HCT116 (cell line): ENCODE results near the gene ADAR. TPM values are rescaled to one million over a fixed set of nuclear protein-coding genes. Genes with fewer than 3 reads are reported as not detected.

ENCODE experiments used
- ATAC-seq: fragments of 200-7000 bp; cut with Tn5 transposase; 2 replicates; pipeline ENCODE4 v1.9.1; 2020; ENCODE audit warnings: mild to moderate bottlenecking, moderate library complexity
- BruUV-seq: library from RNA; stranded (reverse); fragments of 400-500 nt; replicated peaks from 2 replicates; lab custom pipeline; 2021; lab: Mats Ljungman, UMichigan
- CTCF ChIA-PET: fragments of 300-600 bp; sonication (Branson Sonifier 250); formaldehyde crosslinking; loops from one replicate; lab custom pipeline; 2021; ENCODE audit warnings: antibody characterized with exemption; lab: Charles Lee
- POLR2A ChIA-PET: fragments of 300-600, 350-600 bp; sonication (Branson Sonifier 250); formaldehyde crosslinking; loops from one replicate; lab custom pipeline; 2021; ENCODE audit warnings: antibody characterized with exemption; lab: Charles Lee
- RAD21 ChIA-PET, 2 experiments: fragments of 300-600 bp; sonication (Branson Sonifier 250); formaldehyde crosslinking; loops; one replicate each; lab custom pipeline; 2023; ENCODE audit warnings: low total read pairs in 2 of 2; ENCODE audit not compliant: uncharacterized antibody in 2 of 2, unreplicated experiment in 2 of 2, low non-redundant PET in 1 of 2; lab: Charles Lee
- DNase-seq: peaks from one replicate; pipeline ENCODE4 v3.0.0-alpha.2; 2010; ENCODE audit warnings: low read depth, low spot score
- H2AFZ ChIP-seq: fragments of 200-600 bp; shearing (Covaris generic), sonication (generic); 2 replicates; pipeline ENCODE4 v1.6.1; 2017; ENCODE audit warnings: low read depth, mixed run types, mixed read lengths, antibody characterized with exemption, low read length; ENCODE audit not compliant: poor library complexity, severe bottlenecking
- H3K27ac ChIP-seq: 2 replicates; pipeline ENCODE4 v1.5.1; 2012; ENCODE audit warnings: low read depth, low read length
- H3K27me3 ChIP-seq: fragments of 200-600 bp; sonication (generic); 2 replicates; pipeline ENCODE4 v1.6.1; 2016; ENCODE audit warnings: mixed run types, low read length, mixed read lengths; ENCODE audit not compliant: insufficient read depth
- H3K36me3 ChIP-seq, 2 experiments: fragments of 200-500 bp in 1 of 2; fragments of 200-600 bp in 1 of 2; sonication (Bioruptor generic) in 1 of 2; sonication (generic) in 1 of 2; 2 replicates each; pipeline versions ENCODE4 v1.5.1 to v1.6.1; 2014 to 2016; ENCODE audit warnings: low read length in 2 of 2, inconsistent platforms in 1 of 2, mixed read lengths in 1 of 2, mixed run types in 1 of 2; ENCODE audit not compliant: insufficient read depth in 2 of 2, control insufficient read depth in 1 of 2
- H3K4me1 ChIP-seq, 2 experiments: fragments of 200-600 bp in 1 of 2; sonication (generic) in 1 of 2; 2 replicates each; pipeline versions ENCODE4 v1.5.1 to v1.6.1; 2012 to 2017; ENCODE audit warnings: low read length in 2 of 2, inconsistent platforms in 1 of 2, mild to moderate bottlenecking in 1 of 2, mixed read lengths in 1 of 2, mixed run types in 1 of 2, moderate library complexity in 1 of 2; ENCODE audit not compliant: insufficient read depth in 2 of 2, control insufficient read depth in 1 of 2
- H3K4me2 ChIP-seq: fragments of 200-600 bp; sonication (generic); 2 replicates; pipeline ENCODE4 v1.6.1; 2017; ENCODE audit warnings: mixed run types, low read length, mixed read lengths
- H3K4me3 ChIP-seq, 2 experiments: fragments of 200-600 bp in 1 of 2; sonication (generic) in 1 of 2; replicated peaks in 1 of 2; 2 replicates each; pipeline ENCODE4 v1.5.1; 2011 to 2016; ENCODE audit warnings: low read length in 2 of 2, control low read depth in 1 of 2, low read depth in 1 of 2, mild to moderate bottlenecking in 1 of 2, mixed read lengths in 1 of 2, mixed run types in 1 of 2
- H3K79me2 ChIP-seq: fragments of 200-600 bp; sonication (generic); 2 replicates; pipeline ENCODE4 v1.6.1; 2017; ENCODE audit warnings: mild to moderate bottlenecking, mixed run types, low read length, moderate library complexity, mixed read lengths; ENCODE audit not compliant: insufficient read depth
- H3K9ac ChIP-seq: fragments of 200-600 bp; sonication (generic); 2 replicates; pipeline ENCODE4 v1.6.1; 2016; ENCODE audit warnings: low read length, mixed read lengths
- H3K9me2 ChIP-seq: fragments of 200-600 bp; sonication (generic), shearing (Covaris generic); 2 replicates; pipeline ENCODE4 v1.6.1; 2017; ENCODE audit warnings: mixed run types, mild to moderate bottlenecking, moderate library complexity; ENCODE audit not compliant: insufficient read depth
- H3K9me3 ChIP-seq, 2 experiments: fragments of 200-500 bp in 1 of 2; fragments of 200-600 bp in 1 of 2; sonication (Bioruptor generic) in 1 of 2; sonication (generic) in 1 of 2; 2 replicates each; pipeline ENCODE4 v1.6.1; 2014 to 2017; ENCODE audit warnings: low read length in 2 of 2, mixed read lengths in 2 of 2, inconsistent platforms in 1 of 2, low read depth in 1 of 2, mild to moderate bottlenecking in 1 of 2, mixed run types in 1 of 2, moderate library complexity in 1 of 2; ENCODE audit not compliant: control insufficient read depth in 1 of 2, insufficient read depth in 1 of 2
- H4K20me1 ChIP-seq: fragments of 200-600 bp; sonication (generic), shearing (Covaris generic); 2 replicates; pipeline ENCODE4 v1.6.1; 2017; ENCODE audit warnings: mixed run types, mild to moderate bottlenecking, moderate library complexity; ENCODE audit not compliant: insufficient read depth
- CBX3 ChIP-seq: IDR thresholded peaks from 2 replicates; pipeline ENCODE4 v1.6.1; 2012; ENCODE audit warnings: low read depth
- CEBPB ChIP-seq: IDR thresholded peaks from 2 replicates; pipeline ENCODE4 v1.6.1; 2012; ENCODE audit warnings: low read depth
- EGR1 ChIP-seq: IDR thresholded peaks from 2 replicates; pipeline ENCODE4 v1.6.1; 2012; ENCODE audit warnings: low read depth
- JUND ChIP-seq: IDR thresholded peaks from 2 replicates; pipeline ENCODE4 v1.6.1; 2012
- POLR2A ChIP-seq: IDR thresholded peaks from 2 replicates; pipeline ENCODE4 v1.7.0; 2011; ENCODE audit warnings: borderline replicate concordance; ENCODE audit not compliant: insufficient read depth, insufficient read length; ENCODE audit errors: extremely low read depth
- POLR2AphosphoS5 ChIP-seq: IDR thresholded peaks from 2 replicates; pipeline ENCODE4 v1.6.1; 2011; ENCODE audit warnings: mild to moderate bottlenecking, low read depth, low read length, moderate library complexity
- RAD21 ChIP-seq: IDR thresholded peaks from 2 replicates; pipeline ENCODE4 v1.6.1; 2012; ENCODE audit warnings: low read depth, mild to moderate bottlenecking
- SRF ChIP-seq: IDR thresholded peaks from 2 replicates; pipeline ENCODE4 v1.6.1; 2012; ENCODE audit warnings: low read depth
- YY1 ChIP-seq: IDR thresholded peaks from 2 replicates; pipeline ENCODE4 v1.6.1; 2011; ENCODE audit warnings: low read length, low read depth, moderate library complexity, mild to moderate bottlenecking; ENCODE audit not compliant: insufficient replicate concordance; ENCODE audit errors: extremely low read depth
- ZFX ChIP-seq: fragments of 450-650 bp; IDR thresholded peaks from 2 replicates; pipeline ENCODE4 v1.6.1; 2017
- ZNF274 ChIP-seq: fragments of 200-500 bp; sonication (Bioruptor generic); IDR thresholded peaks from 2 replicates; pipeline ENCODE4 v1.6.1; 2014; ENCODE audit warnings: mild to moderate bottlenecking, low read depth, low read length, inconsistent platforms
- intact Hi-C: fragments of 100-400 bp; cut with micrococcal nuclease; formaldehyde crosslinking; loops from 2 replicates; pipeline ENCODE4 v1.10.0; 2022
- total RNA-seq: library from RNA; stranded (reverse); gene quantifications from one replicate; pipeline ENCODE4 v1.2.1, GENCODE V29; 2021; ENCODE audit not compliant: unreplicated experiment
- TF ChIP-seq, protein P1 (sequence below): IDR thresholded peaks from 2 replicates; pipeline ENCODE4 v1.6.1; 2012; ENCODE audit warnings: low read depth
- TF ChIP-seq, protein P2 (sequence below): IDR thresholded peaks from 2 replicates; pipeline ENCODE4 v1.6.1; 2011; ENCODE audit warnings: mild to moderate bottlenecking, low read length, moderate library complexity; ENCODE audit not compliant: insufficient replicate concordance; ENCODE audit errors: extremely low read depth

Gene ADAR
- total RNA-seq, 1 experiment from 2014 or later = 169 TPM

DNA sequence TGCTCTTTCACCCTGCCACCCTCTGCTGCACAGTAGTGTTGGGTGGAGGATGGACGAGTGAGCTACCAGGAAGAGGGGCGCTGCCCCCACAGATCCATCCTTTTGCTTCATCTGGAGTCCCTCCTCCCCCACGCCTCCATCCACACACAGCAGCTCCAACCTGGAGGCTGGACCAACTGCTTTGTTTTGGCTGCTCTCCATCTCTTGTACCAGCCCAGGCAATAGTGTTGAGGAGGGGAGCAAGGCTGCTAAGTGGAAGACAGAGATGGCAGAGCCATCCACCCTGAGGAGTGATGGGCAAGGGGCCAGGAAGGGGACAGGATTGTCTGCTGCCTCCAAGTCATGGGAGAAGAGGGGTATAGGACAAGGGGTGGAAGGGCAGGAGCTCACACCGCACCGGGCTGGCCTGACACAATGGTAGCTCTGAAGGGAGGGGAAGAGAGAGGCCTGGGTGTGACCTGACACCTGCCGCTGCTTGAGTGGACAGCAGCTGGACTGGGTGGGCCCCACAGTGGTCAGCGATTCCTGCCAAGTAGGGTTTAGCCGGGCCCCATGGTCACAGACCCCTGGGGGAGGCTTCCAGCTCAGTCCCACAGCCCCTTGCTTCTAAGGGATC is 31.9 kb downstream of the ADAR start:
- ChIA-PET RAD21 (no interaction called here), POLR2A (no interaction called here), CTCF (interaction anchor here (1.9 kb wide), 1 partner anchor 16 kb away, joined by 5 read pairs; no protein-coding TSS in a partner anchor)
- Histone ChIP-seq H3K9ac (no peak overlapping the region), H3K4me2 (no peak overlapping the region), H3K79me2 (no peaks in the 10 kb centered on the region), H3K36me3 (peaks cover 13 to 23% of the 10 kb centered on the region in 2 experiments; a peak in 3 of 4 replicates), H3K9me2 (no peaks in the 10 kb centered on the region), H3K4me1 (no peaks in the 10 kb centered on the region), H3K4me3 (no peak overlapping the region), H4K20me1 (no peaks in the 10 kb centered on the region), H3K9me3 (no peaks in the 10 kb centered on the region), H3K27me3 (no peaks in the 10 kb centered on the region), H2AFZ (no peak overlapping the region), H3K27ac (no peak overlapping the region)
- no peak for TF ChIP-seq ZNF274
- 0 out of 2 replicates have a peak, but pooled peaks have one; percentile 25 for TF ChIP-seq POLR2AphosphoS5
- no TSS peak for BruUV-seq
- DNase-seq (no peak), ATAC-seq (no peak)
- intact Hi-C loops = no loop called here

DNA sequence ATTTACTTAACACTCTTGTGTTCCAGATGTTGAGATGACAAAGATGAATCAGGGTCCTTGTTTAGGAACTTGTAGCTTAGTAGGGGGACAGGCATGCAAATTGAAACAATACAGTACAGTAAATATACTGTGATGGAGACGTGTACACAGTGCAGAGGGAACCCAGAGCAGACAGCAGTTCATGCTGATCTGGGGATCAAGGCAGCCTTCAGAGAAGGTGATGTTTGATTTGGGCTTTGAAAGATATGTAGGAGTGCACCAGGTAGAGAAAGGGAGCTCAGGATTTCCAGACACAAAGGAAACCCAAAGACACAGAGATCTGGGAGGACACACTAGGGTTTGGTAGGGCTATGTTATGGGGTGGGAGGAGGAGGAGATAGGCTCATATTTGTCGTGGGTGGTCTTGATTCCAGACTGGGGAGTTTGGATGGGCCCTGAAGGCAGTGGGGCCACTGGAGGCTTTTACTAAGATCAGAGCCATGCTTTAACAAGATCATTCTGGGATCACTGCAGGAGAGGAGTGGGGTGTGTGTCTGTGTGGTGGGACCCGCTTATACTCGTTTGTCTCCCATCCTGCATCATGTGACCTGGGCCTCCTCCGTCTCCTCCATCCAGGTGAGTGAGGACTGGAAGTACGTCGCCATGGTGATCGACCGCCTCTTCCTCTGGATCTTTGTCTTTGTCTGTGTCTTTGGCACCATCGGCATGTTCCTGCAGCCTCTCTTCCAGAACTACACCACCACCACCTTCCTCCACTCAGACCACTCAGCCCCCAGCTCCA is 32.6 kb downstream of the ADAR start:
- Histone ChIP-seq H3K27me3 (no peaks in the 10 kb centered on the region), H3K4me2 (no peak overlapping the region), H3K9ac (no peak overlapping the region), H3K27ac (no peak overlapping the region), H3K9me3 (no peaks in the 10 kb centered on the region), H3K36me3 (peaks cover 8 to 16% of the 10 kb centered on the region in 2 experiments; a peak in 3 of 4 replicates), H3K4me1 (no peaks in the 10 kb centered on the region), H3K79me2 (no peaks in the 10 kb centered on the region), H3K4me3 (no peak overlapping the region), H2AFZ (no peak overlapping the region), H3K9me2 (no peaks in the 10 kb centered on the region), H4K20me1 (no peaks in the 10 kb centered on the region)
- RAD21 ChIA-PET = no interaction called here
- CTCF ChIA-PET = interaction anchor here (1.9 kb wide), 1 partner anchor 16 kb away, joined by 5 read pairs; no protein-coding TSS in a partner anchor
- intact Hi-C loops = no loop called here
- DNase-seq (no peak), ATAC-seq (no peak)
- no TSS peak for BruUV-seq
- POLR2A ChIA-PET = no interaction called here
- TF ChIP-seq CEBPB (no peak), EGR1 (no peak), ZNF274 (no peak), SRF (no peak), POLR2AphosphoS5 (no peak; the same call in 1 of the 2 replicates), JUND (no peak), POLR2A (no peak), CBX3 (no peak), YY1 (no peak), ZFX (no peak), RAD21 (no peak)
- TF ChIP-seq, protein P1, sequence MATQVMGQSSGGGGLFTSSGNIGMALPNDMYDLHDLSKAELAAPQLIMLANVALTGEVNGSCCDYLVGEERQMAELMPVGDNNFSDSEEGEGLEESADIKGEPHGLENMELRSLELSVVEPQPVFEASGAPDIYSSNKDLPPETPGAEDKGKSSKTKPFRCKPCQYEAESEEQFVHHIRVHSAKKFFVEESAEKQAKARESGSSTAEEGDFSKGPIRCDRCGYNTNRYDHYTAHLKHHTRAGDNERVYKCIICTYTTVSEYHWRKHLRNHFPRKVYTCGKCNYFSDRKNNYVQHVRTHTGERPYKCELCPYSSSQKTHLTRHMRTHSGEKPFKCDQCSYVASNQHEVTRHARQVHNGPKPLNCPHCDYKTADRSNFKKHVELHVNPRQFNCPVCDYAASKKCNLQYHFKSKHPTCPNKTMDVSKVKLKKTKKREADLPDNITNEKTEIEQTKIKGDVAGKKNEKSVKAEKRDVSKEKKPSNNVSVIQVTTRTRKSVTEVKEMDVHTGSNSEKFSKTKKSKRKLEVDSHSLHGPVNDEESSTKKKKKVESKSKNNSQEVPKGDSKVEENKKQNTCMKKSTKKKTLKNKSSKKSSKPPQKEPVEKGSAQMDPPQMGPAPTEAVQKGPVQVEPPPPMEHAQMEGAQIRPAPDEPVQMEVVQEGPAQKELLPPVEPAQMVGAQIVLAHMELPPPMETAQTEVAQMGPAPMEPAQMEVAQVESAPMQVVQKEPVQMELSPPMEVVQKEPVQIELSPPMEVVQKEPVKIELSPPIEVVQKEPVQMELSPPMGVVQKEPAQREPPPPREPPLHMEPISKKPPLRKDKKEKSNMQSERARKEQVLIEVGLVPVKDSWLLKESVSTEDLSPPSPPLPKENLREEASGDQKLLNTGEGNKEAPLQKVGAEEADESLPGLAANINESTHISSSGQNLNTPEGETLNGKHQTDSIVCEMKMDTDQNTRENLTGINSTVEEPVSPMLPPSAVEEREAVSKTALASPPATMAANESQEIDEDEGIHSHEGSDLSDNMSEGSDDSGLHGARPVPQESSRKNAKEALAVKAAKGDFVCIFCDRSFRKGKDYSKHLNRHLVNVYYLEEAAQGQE = no peak
- TF ChIP-seq, protein P2, sequence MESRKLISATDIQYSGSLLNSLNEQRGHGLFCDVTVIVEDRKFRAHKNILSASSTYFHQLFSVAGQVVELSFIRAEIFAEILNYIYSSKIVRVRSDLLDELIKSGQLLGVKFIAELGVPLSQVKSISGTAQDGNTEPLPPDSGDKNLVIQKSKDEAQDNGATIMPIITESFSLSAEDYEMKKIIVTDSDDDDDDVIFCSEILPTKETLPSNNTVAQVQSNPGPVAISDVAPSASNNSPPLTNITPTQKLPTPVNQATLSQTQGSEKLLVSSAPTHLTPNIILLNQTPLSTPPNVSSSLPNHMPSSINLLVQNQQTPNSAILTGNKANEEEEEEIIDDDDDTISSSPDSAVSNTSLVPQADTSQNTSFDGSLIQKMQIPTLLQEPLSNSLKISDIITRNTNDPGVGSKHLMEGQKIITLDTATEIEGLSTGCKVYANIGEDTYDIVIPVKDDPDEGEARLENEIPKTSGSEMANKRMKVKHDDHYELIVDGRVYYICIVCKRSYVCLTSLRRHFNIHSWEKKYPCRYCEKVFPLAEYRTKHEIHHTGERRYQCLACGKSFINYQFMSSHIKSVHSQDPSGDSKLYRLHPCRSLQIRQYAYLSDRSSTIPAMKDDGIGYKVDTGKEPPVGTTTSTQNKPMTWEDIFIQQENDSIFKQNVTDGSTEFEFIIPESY = no peak
